ENCODE measurements around the gene CSF1.

DNA sequence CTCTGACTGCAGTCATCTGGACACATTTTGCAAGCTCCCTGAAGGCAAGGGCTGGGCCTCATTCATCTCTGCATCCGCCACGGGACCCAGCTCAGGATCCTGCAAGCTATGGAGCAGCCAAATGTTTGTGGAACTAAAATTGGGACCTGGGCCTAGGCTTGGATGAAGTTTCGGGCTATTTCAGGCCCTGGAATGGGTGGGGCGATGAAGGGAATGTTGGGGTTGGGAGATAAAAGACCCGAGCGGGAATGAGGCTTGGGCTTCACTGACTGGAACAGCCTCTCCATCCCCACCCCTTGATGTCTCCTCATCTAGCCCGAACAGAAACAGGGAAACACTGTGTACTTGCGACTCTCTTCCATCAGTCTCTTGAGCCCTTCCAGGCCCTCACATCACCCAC, 66.6 kb downstream of the CSF1 start:
- TF ChIP-seq SIN3A (IDR thresholded peaks at IDR 0.05; ENCODE audit: low read depth) (no peak), CTCF (IDR thresholded peaks at IDR 0.05 in 2 of 3, conservative IDR thresholded peaks at IDR 0.05 in 1 of 3; ENCODE audit: borderline replicate concordance in 1 of 3, insufficient read depth in 1 of 3, low read depth in 2 of 3, low read length in 2 of 3) (no peak), EGR1 (IDR thresholded peaks at IDR 0.05; ENCODE audit: low read depth) (no peak)
- TF ChIP-seq, protein P1, sequence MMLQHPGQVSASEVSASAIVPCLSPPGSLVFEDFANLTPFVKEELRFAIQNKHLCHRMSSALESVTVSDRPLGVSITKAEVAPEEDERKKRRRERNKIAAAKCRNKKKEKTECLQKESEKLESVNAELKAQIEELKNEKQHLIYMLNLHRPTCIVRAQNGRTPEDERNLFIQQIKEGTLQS (IDR thresholded peaks at IDR 0.05), result no peak
